ENCODE data around the gene TRIM51. TPM values are rescaled to one million over a fixed set of nuclear protein-coding genes. Genes with fewer than 3 reads are reported as not detected.
"Not testable (repeated sequence)": the region's sequence is repeated elsewhere in the genome, so short reads cannot be mapped to it uniquely, and the experiment has no call there.

Gene TRIM51
- total and polyA plus RNA-seq, 9 donors: not detected

GRCh38 chr11:55885481-55885880, 2.4 kb downstream of the TRIM51 start:
- H3K36me3 ChIP-seq (ENCODE audit: control insufficient read depth, insufficient read depth, low read length); DNase-seq; H3K4me1 ChIP-seq (ENCODE audit: control insufficient read depth, insufficient read depth, low read length); H3K27ac ChIP-seq (ENCODE audit: low read length); H3K9me3 ChIP-seq (replicated peaks; ENCODE audit: control insufficient read depth, low read depth, low read length); H3K27me3 ChIP-seq (ENCODE audit: control insufficient read depth, insufficient read depth, low read length); H3K4me3 ChIP-seq (ENCODE audit: low read length): not testable (repeated sequence)
- WGBS (ENCODE audit: insufficient coverage): 89% methylated on average over 6 of the region's 9 CpGs

GRCh38 chr11:55895216-55895615, 12.1 kb downstream of the TRIM51 start:
- Histone ChIP-seq H3K4me3 (ENCODE audit: low read length) (no peak overlapping the region), H3K27me3 (ENCODE audit: control insufficient read depth, insufficient read depth, low read length) (no peaks in the 10 kb centered on the region), H3K36me3 (ENCODE audit: control insufficient read depth, insufficient read depth, low read length) (no peaks in the 10 kb centered on the region), H3K4me1 (ENCODE audit: control insufficient read depth, insufficient read depth, low read length) (no peaks in the 10 kb centered on the region), H3K9me3 (replicated peaks; ENCODE audit: control insufficient read depth, low read depth, low read length) (peaks cover 15% of the 10 kb centered on the region), H3K27ac (ENCODE audit: low read length) (no peak overlapping the region)
- WGBS (ENCODE audit: insufficient coverage): 76% methylated on average over 5 of the region's 8 CpGs
- DNase-seq: no peak

GRCh38 chr11:55902308-55902707, 19.2 kb downstream of the TRIM51 start:
- Histone ChIP-seq H3K4me3 (ENCODE audit: low read length) (no peak overlapping the region), H3K27ac (ENCODE audit: low read length) (no peak overlapping the region), H3K4me1 (ENCODE audit: control insufficient read depth, insufficient read depth, low read length) (no peaks in the 10 kb centered on the region), H3K27me3 (ENCODE audit: control insufficient read depth, insufficient read depth, low read length) (no peaks in the 10 kb centered on the region), H3K9me3 (replicated peaks; ENCODE audit: control insufficient read depth, low read depth, low read length) (peaks cover 12% of the 10 kb centered on the region), H3K36me3 (ENCODE audit: control insufficient read depth, insufficient read depth, low read length) (no peaks in the 10 kb centered on the region)
- no CpG with 5 or more reads among the region's 2 CpGs for WGBS (ENCODE audit: insufficient coverage)
- no peak for DNase-seq

- no peak for DNase-seq
- Histone ChIP-seq H3K4me1 (ENCODE audit: control insufficient read depth, insufficient read depth, low read length) (no peaks in the 10 kb centered on the region), H3K27ac (ENCODE audit: low read length) (no peak within 1 kb of the TSS), H3K27me3 (ENCODE audit: control insufficient read depth, insufficient read depth, low read length) (no peaks in the 10 kb centered on the region), H3K9me3 (replicated peaks; ENCODE audit: control insufficient read depth, low read depth, low read length) (peaks cover 22% of the 10 kb centered on the region), H3K4me3 (ENCODE audit: low read length) (no peak within 1 kb of the TSS), H3K36me3 (ENCODE audit: control insufficient read depth, insufficient read depth, low read length) (no peaks in the 10 kb centered on the region)
- WGBS (ENCODE audit: insufficient coverage): no CpG with 5 or more reads among the region's 1 CpG
These were observed 31.4 kb downstream of the TRIM51 start, which contains the start of gene OR5W2 for GRCh38 chr11:55914482-55914881. Gene OR5W2 (minus strand): TSS chr11:55914582. CDS start chr11:55914582, 0 bp downstream.

- Histone ChIP-seq H3K9me3 (replicated peaks; ENCODE audit: control insufficient read depth, low read depth, low read length) (peaks cover 10% of the 10 kb centered on the region), H3K4me3 (ENCODE audit: low read length) (no peak overlapping the region), H3K36me3 (ENCODE audit: control insufficient read depth, insufficient read depth, low read length) (no peaks in the 10 kb centered on the region), H3K27me3 (ENCODE audit: control insufficient read depth, insufficient read depth, low read length) (no peaks in the 10 kb centered on the region), H3K4me1 (ENCODE audit: control insufficient read depth, insufficient read depth, low read length) (no peaks in the 10 kb centered on the region), H3K27ac (ENCODE audit: low read length) (no peak overlapping the region)
- 79% methylated on average over 4 of the region's 5 CpGs for WGBS (ENCODE audit: insufficient coverage)
- no peak for DNase-seq
These were observed 37.4 kb downstream of the TRIM51 start for GRCh38 chr11:55920537-55920936.

- Histone ChIP-seq H3K27ac (ENCODE audit: low read length) (no peak within 1 kb of the TSS), H3K27me3 (ENCODE audit: control insufficient read depth, insufficient read depth, low read length) (no peaks in the 10 kb centered on the region), H3K9me3 (replicated peaks; ENCODE audit: control insufficient read depth, low read depth, low read length) (peaks cover 6% of the 10 kb centered on the region), H3K4me3 (ENCODE audit: low read length) (no peak within 1 kb of the TSS), H3K4me1 (ENCODE audit: control insufficient read depth, insufficient read depth, low read length) (no peaks in the 10 kb centered on the region), H3K36me3 (ENCODE audit: control insufficient read depth, insufficient read depth, low read length) (no peaks in the 10 kb centered on the region)
- WGBS (ENCODE audit: insufficient coverage): no CpG with 5 or more reads among the region's 2 CpGs
- no peak for DNase-seq
These were observed 53.2 kb downstream of the TRIM51 start, which contains the start of gene OR5I1 for GRCh38 chr11:55936300-55936699. Gene OR5I1 (minus strand): TSS chr11:55936400. CDS start chr11:55936400, 0 bp downstream.

Other genes with a start within 250 kb of the TRIM51 start
- not detected for gene OR4P4, start 248.2 kb upstream of the TRIM51 start, total RNA-seq
- gene OR4P4, start 248.2 kb upstream of the TRIM51 start, polyA plus RNA-seq (ENCODE audit: insufficient read depth in 1 of 8, insufficient read length in 8 of 8, low replicate concordance in 1 of 8): under 1 TPM in 5 of 8 donors, not detected in 3; 0.05 to 0.19 (median 0.08) TPM
- gene OR4S2, start 235.0 kb upstream of the TRIM51 start, total RNA-seq: not detected
- not detected for gene OR4S2, start 235.0 kb upstream of the TRIM51 start, polyA plus RNA-seq (ENCODE audit: insufficient read depth in 1 of 8, insufficient read length in 8 of 8, low replicate concordance in 1 of 8)
- not detected for gene OR4C6, start 221.1 kb upstream of the TRIM51 start, total RNA-seq
- gene OR4C6, start 221.1 kb upstream of the TRIM51 start, polyA plus RNA-seq (ENCODE audit: insufficient read depth in 1 of 8, insufficient read length in 8 of 8, low replicate concordance in 1 of 8): not detected
- gene OR5D13, start 109.9 kb upstream of the TRIM51 start, total RNA-seq: not detected
- gene OR5D13, start 109.9 kb upstream of the TRIM51 start, polyA plus RNA-seq (ENCODE audit: insufficient read depth in 1 of 8, insufficient read length in 8 of 8, low replicate concordance in 1 of 8): not detected
- gene OR5D14, start 87.7 kb upstream of the TRIM51 start, total RNA-seq: not detected
- gene OR5D14, start 87.7 kb upstream of the TRIM51 start, polyA plus RNA-seq (ENCODE audit: insufficient read depth in 1 of 8, insufficient read length in 8 of 8, low replicate concordance in 1 of 8): not detected
- gene OR5L1, start 71.9 kb upstream of the TRIM51 start, total RNA-seq: not detected
- gene OR5L1, start 71.9 kb upstream of the TRIM51 start, polyA plus RNA-seq (ENCODE audit: insufficient read depth in 1 of 8, insufficient read length in 8 of 8, low replicate concordance in 1 of 8): not detected
- not detected for gene OR5D18, start 63.7 kb upstream of the TRIM51 start, total RNA-seq
- gene OR5D18, start 63.7 kb upstream of the TRIM51 start, polyA plus RNA-seq (ENCODE audit: insufficient read depth in 1 of 8, insufficient read length in 8 of 8, low replicate concordance in 1 of 8): not detected
- not detected for gene OR5L2, start 56.1 kb upstream of the TRIM51 start, total RNA-seq
- not detected for gene OR5L2, start 56.1 kb upstream of the TRIM51 start, polyA plus RNA-seq (ENCODE audit: insufficient read depth in 1 of 8, insufficient read length in 8 of 8, low replicate concordance in 1 of 8)
- not detected for gene OR5D16, start 44.5 kb upstream of the TRIM51 start, total RNA-seq
- not detected for gene OR5D16, start 44.5 kb upstream of the TRIM51 start, polyA plus RNA-seq (ENCODE audit: insufficient read depth in 1 of 8, insufficient read length in 8 of 8, low replicate concordance in 1 of 8)
- not detected for gene OR5W2, start 31.3 kb downstream of the TRIM51 start, total RNA-seq
- gene OR5W2, start 31.3 kb downstream of the TRIM51 start, polyA plus RNA-seq (ENCODE audit: insufficient read depth in 1 of 8, insufficient read length in 8 of 8, low replicate concordance in 1 of 8): not detected
- not detected for gene OR5I1, start 53.1 kb downstream of the TRIM51 start, total RNA-seq
- gene OR5I1, start 53.1 kb downstream of the TRIM51 start, polyA plus RNA-seq (ENCODE audit: insufficient read depth in 1 of 8, insufficient read length in 8 of 8, low replicate concordance in 1 of 8): not detected
- not detected for gene OR10AG1, start 86.6 kb downstream of the TRIM51 start, total RNA-seq
- gene OR10AG1, start 86.6 kb downstream of the TRIM51 start, polyA plus RNA-seq (ENCODE audit: insufficient read depth in 1 of 8, insufficient read length in 8 of 8, low replicate concordance in 1 of 8): not detected
- not detected for gene OR5F1, start 111.3 kb downstream of the TRIM51 start, total RNA-seq
- not detected for gene OR5F1, start 111.3 kb downstream of the TRIM51 start, polyA plus RNA-seq (ENCODE audit: insufficient read depth in 1 of 8, insufficient read length in 8 of 8, low replicate concordance in 1 of 8)
- gene OR5AS1, start 144.4 kb downstream of the TRIM51 start, total RNA-seq: not detected
- gene OR5AS1, start 144.4 kb downstream of the TRIM51 start, polyA plus RNA-seq (ENCODE audit: insufficient read depth in 1 of 8, insufficient read length in 8 of 8, low replicate concordance in 1 of 8): under 1 TPM in 5 of 8 donors, not detected in 3; 0.03 to 0.14 (median 0.03) TPM
- not detected for gene OR8I2, start 210.0 kb downstream of the TRIM51 start, total RNA-seq
- gene OR8I2, start 210.0 kb downstream of the TRIM51 start, polyA plus RNA-seq (ENCODE audit: insufficient read depth in 1 of 8, insufficient read length in 8 of 8, low replicate concordance in 1 of 8): not detected
- not detected for gene OR8H2, start 220.4 kb downstream of the TRIM51 start, total RNA-seq
- gene OR8H2, start 220.4 kb downstream of the TRIM51 start, polyA plus RNA-seq (ENCODE audit: insufficient read depth in 1 of 8, insufficient read length in 8 of 8, low replicate concordance in 1 of 8): under 1 TPM in 3 of 8 donors, not detected in 5; 0.04 to 0.13 (median 0.05) TPM
- gene OR8H3, start 239.1 kb downstream of the TRIM51 start, total RNA-seq: not detected
- not detected for gene OR8H3, start 239.1 kb downstream of the TRIM51 start, polyA plus RNA-seq (ENCODE audit: insufficient read depth in 1 of 8, insufficient read length in 8 of 8, low replicate concordance in 1 of 8)

Measured in muscle of leg (tissue), 11 donors.